Psoas muscle (tissue), 8 donors: ENCODE results near the gene MS4A18. TPM values are rescaled to one million over a fixed set of nuclear protein-coding genes. Genes with fewer than 3 reads are reported as not detected.
"Not testable (repeated sequence)": the region's sequence is repeated elsewhere in the genome, so short reads cannot be mapped to it uniquely, and the experiment has no call there.

Source experiments
- ATAC-seq, 4 donors: fragments of 200-7000 bp; cut with Tn5 transposase; one replicate each; pipeline ENCODE4 v1.9.1; 2020; ENCODE audit warnings: moderate library complexity in 3 of 4, mild to moderate bottlenecking in 2 of 4
- DNase-seq, 2 donors: peaks; one replicate each; pipeline ENCODE4 v3.0.0-alpha.2; 2020
- H3K27ac ChIP-seq: fragments of 200-600 bp; one replicate; pipeline ENCODE4 v1.8.0; 2022
- H3K27me3 ChIP-seq, 3 donors: fragments of 200-600 bp in 1 of 3; one replicate each; pipeline versions ENCODE4 v1.6.1 to v1.8.0; 2013 to 2022; ENCODE audit warnings: low read length in 2 of 3, mild to moderate bottlenecking in 2 of 3, moderate library complexity in 1 of 3; ENCODE audit not compliant: insufficient read depth in 3 of 3
- H3K36me3 ChIP-seq, 2 donors: fragments of 200-600 bp in 1 of 2; one replicate each; pipeline versions ENCODE4 v1.6.1 to v1.8.0; 2013 to 2022; ENCODE audit warnings: low read depth in 1 of 2, mild to moderate bottlenecking in 1 of 2, moderate library complexity in 1 of 2; ENCODE audit not compliant: insufficient read depth in 1 of 2
- H3K4me1 ChIP-seq: fragments of 200-600 bp; one replicate; pipeline ENCODE4 v1.8.0; 2022
- H3K4me3 ChIP-seq: fragments of 200-600 bp; one replicate; pipeline ENCODE4 v1.8.0; 2022; ENCODE audit warnings: mild to moderate bottlenecking
- H3K9me3 ChIP-seq: fragments of 200-600 bp; one replicate; pipeline ENCODE4 v1.8.0; 2022
- CTCF ChIP-seq: fragments of 200-600 bp; IDR thresholded peaks from one replicate; pipeline ENCODE4 v1.8.0; 2022; ENCODE audit warnings: antibody characterized with exemption
- WGBS, 3 donors: extraction: QIAGEN DNeasy Blood & Tissue Kit; methylation state at CpG; one replicate each; pipeline versions ENCODE4 v1.1.6 to v1.1.7; 2013; 5-methylcytosine and 5-hydroxymethylcytosine counted together
- intact Hi-C, 2 donors: fragments of 100-400 bp; cut with DNase I; formaldehyde crosslinking; loops; one replicate each; pipeline versions ENCODE4 v1.11.0 to v1.14.2; 2022
- polyA plus RNA-seq, 3 donors: library from polyadenylated mRNA; stranded (reverse); fragments of 200-250 nt; gene quantifications; one replicate each; pipeline ENCODE4 v1.2.3, GENCODE V29; 2013
- total RNA-seq, 4 donors: library from RNA; stranded (reverse); fragmentation: NEBNext Ultra II Directional in 2 of 4; extraction: Animal tissue kit (Norgen Biotek cat#: 25700) in 2 of 4; gene quantifications; one replicate each; pipeline versions ENCODE4 v1.2.1 to v1.2.4, GENCODE V29; 2021 to 2023
- donor health status: healthy with polysubstance abuse.
- donor health status: DM: no; HTN: no; CAD: no; lungs with moderate emphysema.
- donor health status: Bipolar disorder and iron deficiency.
- donor health status: healthy.
- donor health status: DM: yes; HTN: yes; CAD: no.
- donor health status: DM: no; HTN: no; CAD: no.
- donor health status: DM: no; HTN: no; CAD: no.
- donor health status: DM: yes; HTN: yes; CAD: no.

MS4A18 gene
- total and polyA plus RNA-seq, 7 donors = not detected

GRCh38 chr11:60705895-60706294, 18.6 kb upstream of the MS4A18 start:
- no peak for TF ChIP-seq CTCF
- 83 to 88% (median 88%) methylated on average over 5 of the region's 5 CpGs for WGBS, 3 donors
- H3K36me3 ChIP-seq = no peaks in the 10 kb centered on the region
- DNase-seq (no peak), ATAC-seq (no peak)
- no peak overlapping the region for H3K4me3 ChIP-seq
- no peaks in the 10 kb centered on the region for H3K9me3 ChIP-seq
- H3K27me3 ChIP-seq = peaks cover 0 to under 1% (median 0%) of the 10 kb centered on the region in 3 donors
- H3K27ac ChIP-seq = no peak overlapping the region
- intact Hi-C loops = no loop called here
- H3K4me1 ChIP-seq = no peaks in the 10 kb centered on the region

GRCh38 chr11:60706931-60707330, 17.6 kb upstream of the MS4A18 start:
- no peak for DNase-seq
- Histone ChIP-seq H3K9me3 (no peaks in the 10 kb centered on the region), H3K27me3 (peaks cover 0 to 3% (median 0%) of the 10 kb centered on the region in 3 donors), H3K36me3 (no peaks in the 10 kb centered on the region), H3K4me3 (no peak overlapping the region), H3K27ac (no peak overlapping the region), H3K4me1 (no peaks in the 10 kb centered on the region)
- no peak for TF ChIP-seq CTCF
- ATAC-seq = no peak
- WGBS, 3 donors = 73 to 77% (median 74%) methylated on average over 5 of the region's 5 CpGs
- intact Hi-C loops = no loop called here

GRCh38 chr11:60710482-60710881, 14.0 kb upstream of the MS4A18 start:
- ATAC-seq (no peak), DNase-seq (no peak)
- Histone ChIP-seq H3K27me3 (peaks cover 0 to 3% (median 2%) of the 10 kb centered on the region in 3 donors), H3K36me3 (no peaks in the 10 kb centered on the region), H3K4me3 (no peak overlapping the region), H3K4me1 (no peaks in the 10 kb centered on the region), H3K27ac (no peak overlapping the region), H3K9me3 (no peaks in the 10 kb centered on the region)
- no peak for TF ChIP-seq CTCF
- WGBS, 3 donors = 66 to 79% (median 72%) methylated on average over 4 of the region's 4 CpGs
- intact Hi-C loops = no loop called here

- intact Hi-C loops = no loop called here
- 76 to 83% (median 77%) methylated on average over 4 of the region's 4 CpGs for WGBS, 3 donors
These were observed 13.2 kb upstream of the MS4A18 start for GRCh38 chr11:60711276-60711675.

GRCh38 chr11:60713423-60713822, 11.1 kb upstream of the MS4A18 start:
- H3K9me3 ChIP-seq, ATAC-seq, H3K4me1 ChIP-seq, H3K4me3 ChIP-seq, intact Hi-C loops, H3K27ac ChIP-seq, H3K27me3 ChIP-seq, H3K36me3 ChIP-seq, DNase-seq: not testable (repeated sequence)
- WGBS, 3 donors = 72 to 81% (median 80%) methylated on average over 6 of the region's 6 CpGs

More at GRCh38 chr11:60711276-60711675, 13.2 kb upstream of the MS4A18 start:
- DNase-seq = no peak
- TF ChIP-seq CTCF = no peak
- no peak overlapping the region for H3K4me3 ChIP-seq
- no peak for ATAC-seq
- peaks cover 0 to 3% (median 2%) of the 10 kb centered on the region in 3 donors for H3K27me3 ChIP-seq
- H3K9me3 ChIP-seq = no peaks in the 10 kb centered on the region
- H3K27ac ChIP-seq = no peak overlapping the region
- H3K4me1 ChIP-seq = no peaks in the 10 kb centered on the region
- H3K36me3 ChIP-seq = no peaks in the 10 kb centered on the region
